ENCODE results near the gene DAW1. TPM values are rescaled to one million over a fixed set of nuclear protein-coding genes. Genes with fewer than 3 reads are reported as not detected.

DAW1 gene
- total RNA-seq, 5 donors from 2014 or later (not counting 1 experiment from before 2014, with no cell fraction given), result not detected

- no peak overlapping the region for H3K27ac Mint-ChIP-seq
- 45% methylated on average over 5 of the region's 11 CpGs for WGBS (ENCODE audit: insufficient coverage)
- ATAC-seq (replicated peaks in 1 of 4), result no peak
Observed at GRCh38 chr2:227939271-227940027, 68.0 kb downstream of the DAW1 start.

GRCh38 chr2:227942021-227942420 lies 70.6 kb downstream of the DAW1 start:
- H3K4me1 ChIP-seq (ENCODE audit: control insufficient read depth in 1 of 2, extremely low read depth in 1 of 2, insufficient read depth in 2 of 2, low read length in 2 of 2), result no peaks in the 10 kb centered on the region
- DNase-seq, result no peak
- H3K4me3 ChIP-seq (ENCODE audit: control insufficient read depth in 1 of 2, extremely low read depth in 1 of 2, low read length in 1 of 2), result no peak overlapping the region
- Mint-ChIP-seq H3K36me3 (no peaks in the 10 kb centered on the region), H3K4me1 (no peaks in the 10 kb centered on the region), H3K9me3 (peaks cover 0 to 3% (median 3%) of the 10 kb centered on the region in 3 donors), H3K4me3 (no peak overlapping the region), H3K27ac (no peak overlapping the region), H3K27me3 (peaks cover 3 to 5% of the 10 kb centered on the region in 2 donors)
- no CpG with 5 or more reads among the region's 2 CpGs for WGBS (ENCODE audit: insufficient coverage)
- ChIA-PET CTCF (no interaction called here), POLR2A (interaction anchor here in 1 of 2 donors (0.7 kb wide), 1 partner anchor 12 kb away, joined by 7 read pairs; no protein-coding TSS in a partner anchor)
- H3K36me3 ChIP-seq (ENCODE audit: control insufficient read depth in 2 of 2, extremely low read depth in 1 of 2, insufficient read depth in 1 of 2, low read length in 1 of 2), result no peaks in the 10 kb centered on the region
- no peaks in the 10 kb centered on the region for H3K9me3 ChIP-seq
- no peaks in the 10 kb centered on the region for H3K27me3 ChIP-seq (replicated peaks in 1 of 2; ENCODE audit: control insufficient read depth in 2 of 2, extremely low read depth in 1 of 2, insufficient read depth in 2 of 2, low read length in 1 of 2)
- ATAC-seq (replicated peaks in 1 of 4), result no peak
- no peak overlapping the region for H3K27ac ChIP-seq (ENCODE audit: low read length)

More at GRCh38 chr2:227939271-227940027, 68.0 kb downstream of the DAW1 start:
- no peak for DNase-seq
- peaks cover 0 to 3% (median 0%) of the 10 kb centered on the region in 3 donors for H3K9me3 Mint-ChIP-seq
- H3K4me1 ChIP-seq (ENCODE audit: control insufficient read depth in 1 of 2, extremely low read depth in 1 of 2, insufficient read depth in 2 of 2, low read length in 2 of 2), result no peaks in the 10 kb centered on the region
- H3K27me3 ChIP-seq (replicated peaks in 1 of 2; ENCODE audit: control insufficient read depth in 2 of 2, extremely low read depth in 1 of 2, insufficient read depth in 2 of 2, low read length in 1 of 2), result no peaks in the 10 kb centered on the region
- no peak overlapping the region for H3K4me3 ChIP-seq (ENCODE audit: control insufficient read depth in 1 of 2, extremely low read depth in 1 of 2, low read length in 1 of 2)
- H3K36me3 Mint-ChIP-seq, result no peaks in the 10 kb centered on the region
- ChIA-PET CTCF (no interaction called here), POLR2A (no interaction called here)
- H3K27me3 Mint-ChIP-seq, result peaks cover 8 to 9% of the 10 kb centered on the region in 2 donors
- no peaks in the 10 kb centered on the region for H3K36me3 ChIP-seq (ENCODE audit: control insufficient read depth in 2 of 2, extremely low read depth in 1 of 2, insufficient read depth in 1 of 2, low read length in 1 of 2)
- no peaks in the 10 kb centered on the region for H3K9me3 ChIP-seq
- no peak overlapping the region for H3K4me3 Mint-ChIP-seq
- no peaks in the 10 kb centered on the region for H3K4me1 Mint-ChIP-seq
- H3K27ac ChIP-seq (ENCODE audit: low read length), result no peak overlapping the region

- no CpG with 5 or more reads among the region's 2 CpGs for WGBS (ENCODE audit: insufficient coverage)
- H3K9me3 Mint-ChIP-seq, result peaks cover 0 to 3% (median 3%) of the 10 kb centered on the region in 3 donors
- H3K36me3 Mint-ChIP-seq, result no peaks in the 10 kb centered on the region
- Histone ChIP-seq H3K4me1 (ENCODE audit: control insufficient read depth in 1 of 2, extremely low read depth in 1 of 2, insufficient read depth in 2 of 2, low read length in 2 of 2) (no peaks in the 10 kb centered on the region), H3K27me3 (replicated peaks in 1 of 2; ENCODE audit: control insufficient read depth in 2 of 2, extremely low read depth in 1 of 2, insufficient read depth in 2 of 2, low read length in 1 of 2) (no peaks in the 10 kb centered on the region), H3K9me3 (no peaks in the 10 kb centered on the region), H3K4me3 (ENCODE audit: control insufficient read depth in 1 of 2, extremely low read depth in 1 of 2, low read length in 1 of 2) (no peak overlapping the region), H3K36me3 (ENCODE audit: control insufficient read depth in 2 of 2, extremely low read depth in 1 of 2, insufficient read depth in 1 of 2, low read length in 1 of 2) (no peaks in the 10 kb centered on the region), H3K27ac (ENCODE audit: low read length) (no peak overlapping the region)
- no peaks in the 10 kb centered on the region for H3K4me1 Mint-ChIP-seq
- ChIA-PET POLR2A (interaction anchor here in 1 of 2 donors (0.7 kb wide), 1 partner anchor 11 kb away, joined by 7 read pairs; no protein-coding TSS in a partner anchor), CTCF (no interaction called here)
- DNase-seq (no peak), ATAC-seq (replicated peaks in 1 of 4) (no peak)
- H3K4me3 Mint-ChIP-seq, result no peak overlapping the region
- no peak overlapping the region for H3K27ac Mint-ChIP-seq
- no peaks in the 10 kb centered on the region for H3K27me3 Mint-ChIP-seq
Observed at GRCh38 chr2:227942965-227943364, 71.5 kb downstream of the DAW1 start.

GRCh38 chr2:227960317-227960716 lies 88.9 kb downstream of the DAW1 start:
- H3K27ac ChIP-seq (ENCODE audit: low read length), result no peak overlapping the region
- Mint-ChIP-seq H3K9me3 (peaks cover 0 to 10% (median 4%) of the 10 kb centered on the region in 3 donors), H3K27ac (no peak overlapping the region), H3K27me3 (peaks cover 0 to 2% of the 10 kb centered on the region in 2 donors), H3K4me1 (no peaks in the 10 kb centered on the region), H3K4me3 (no peak overlapping the region), H3K36me3 (no peaks in the 10 kb centered on the region)
- no peaks in the 10 kb centered on the region for H3K36me3 ChIP-seq (ENCODE audit: control insufficient read depth in 2 of 2, extremely low read depth in 1 of 2, insufficient read depth in 1 of 2, low read length in 1 of 2)
- ChIA-PET POLR2A (no interaction called here), CTCF (interaction anchor here in 1 of 2 donors (0.6 kb wide), 1 partner anchor 722 kb away, joined by 3 read pairs; no protein-coding TSS in a partner anchor)
- H3K9me3 ChIP-seq, result no peaks in the 10 kb centered on the region
- WGBS (ENCODE audit: insufficient coverage), result 100% methylated on average over 2 of the region's 3 CpGs
- DNase-seq (no peak), ATAC-seq (replicated peaks in 1 of 4) (no peak)
- H3K27me3 ChIP-seq (replicated peaks in 1 of 2; ENCODE audit: control insufficient read depth in 2 of 2, extremely low read depth in 1 of 2, insufficient read depth in 2 of 2, low read length in 1 of 2), result no peaks in the 10 kb centered on the region
- no peaks in the 10 kb centered on the region for H3K4me1 ChIP-seq (ENCODE audit: control insufficient read depth in 1 of 2, extremely low read depth in 1 of 2, insufficient read depth in 2 of 2, low read length in 2 of 2)
- H3K4me3 ChIP-seq (ENCODE audit: control insufficient read depth in 1 of 2, extremely low read depth in 1 of 2, low read length in 1 of 2), result no peak overlapping the region

GRCh38 chr2:227971619-227972230 lies 100.3 kb downstream of the DAW1 start:
- WGBS (ENCODE audit: insufficient coverage), result 82% methylated on average over 3 of the region's 7 CpGs
- no peak overlapping the region for H3K4me3 Mint-ChIP-seq
- Histone ChIP-seq H3K27me3 (replicated peaks in 1 of 2; ENCODE audit: control insufficient read depth in 2 of 2, extremely low read depth in 1 of 2, insufficient read depth in 2 of 2, low read length in 1 of 2) (no peaks in the 10 kb centered on the region), H3K9me3 (no peaks in the 10 kb centered on the region), H3K4me1 (ENCODE audit: control insufficient read depth in 1 of 2, extremely low read depth in 1 of 2, insufficient read depth in 2 of 2, low read length in 2 of 2) (no peaks in the 10 kb centered on the region), H3K27ac (ENCODE audit: low read length) (no peak overlapping the region), H3K36me3 (ENCODE audit: control insufficient read depth in 2 of 2, extremely low read depth in 1 of 2, insufficient read depth in 1 of 2, low read length in 1 of 2) (no peaks in the 10 kb centered on the region), H3K4me3 (ENCODE audit: control insufficient read depth in 1 of 2, extremely low read depth in 1 of 2, low read length in 1 of 2) (no peak overlapping the region)
- DNase-seq, result no peak
- no peaks in the 10 kb centered on the region for H3K4me1 Mint-ChIP-seq
- POLR2A ChIA-PET, result no interaction called here
- H3K27me3 Mint-ChIP-seq, result peaks cover 0 to 8% of the 10 kb centered on the region in 2 donors
- no peak for ATAC-seq (replicated peaks in 1 of 4)
- H3K9me3 Mint-ChIP-seq, result peaks cover 0 to 19% (median 5%) of the 10 kb centered on the region in 3 donors
- H3K27ac Mint-ChIP-seq, result no peak overlapping the region
- H3K36me3 Mint-ChIP-seq, result no peaks in the 10 kb centered on the region
- CTCF ChIA-PET, result no interaction called here

GRCh38 chr2:227973241-227973640 lies 101.8 kb downstream of the DAW1 start:
- DNase-seq (no peak), ATAC-seq (replicated peaks in 1 of 4) (no peak)
- ChIA-PET CTCF (no interaction called here), POLR2A (no interaction called here)
- H3K4me1 Mint-ChIP-seq, result no peaks in the 10 kb centered on the region
- H3K4me3 Mint-ChIP-seq, result no peak overlapping the region
- H3K27ac Mint-ChIP-seq, result no peak overlapping the region
- Histone ChIP-seq H3K4me1 (ENCODE audit: control insufficient read depth in 1 of 2, extremely low read depth in 1 of 2, insufficient read depth in 2 of 2, low read length in 2 of 2) (no peaks in the 10 kb centered on the region), H3K27me3 (replicated peaks in 1 of 2; ENCODE audit: control insufficient read depth in 2 of 2, extremely low read depth in 1 of 2, insufficient read depth in 2 of 2, low read length in 1 of 2) (no peaks in the 10 kb centered on the region), H3K9me3 (no peaks in the 10 kb centered on the region), H3K4me3 (ENCODE audit: control insufficient read depth in 1 of 2, extremely low read depth in 1 of 2, low read length in 1 of 2) (no peak overlapping the region), H3K27ac (ENCODE audit: low read length) (no peak overlapping the region), H3K36me3 (ENCODE audit: control insufficient read depth in 2 of 2, extremely low read depth in 1 of 2, insufficient read depth in 1 of 2, low read length in 1 of 2) (no peaks in the 10 kb centered on the region)
- H3K36me3 Mint-ChIP-seq, result no peaks in the 10 kb centered on the region
- H3K9me3 Mint-ChIP-seq, result peaks cover 0 to 13% (median 2%) of the 10 kb centered on the region in 3 donors
- peaks cover 0 to 8% of the 10 kb centered on the region in 2 donors for H3K27me3 Mint-ChIP-seq
- WGBS (ENCODE audit: insufficient coverage), result 73% methylated on average over 2 of the region's 3 CpGs
